SU-DHL-6 (cell line): ENCODE data around the gene SREBF1.

Experiments used
- H2AFZ ChIP-seq: fragments of 200-600 bp; sonication (generic); 2 replicates; pipeline ENCODE4 v1.6.1; 2014; ENCODE audit warnings: low read depth, mild to moderate bottlenecking, moderate library complexity, mixed read lengths, antibody characterized with exemption, low read length; ENCODE audit not compliant: severe bottlenecking
- H3F3A ChIP-seq: fragments of 200-600 bp; shearing (Covaris generic); 2 replicates; pipeline ENCODE4 v1.6.0; 2016; ENCODE audit warnings: antibody characterized with exemption, mild to moderate bottlenecking; ENCODE audit not compliant: insufficient read depth
- H3K27ac ChIP-seq: fragments of 200-600 bp; sonication (generic); 2 replicates; pipeline ENCODE4 v1.5.1; 2016; ENCODE audit warnings: low read depth, mild to moderate bottlenecking, low read length, moderate library complexity, mixed read lengths
- H3K27me3 ChIP-seq: fragments of 200-600 bp; sonication (generic), shearing (Covaris generic); 2 replicates; pipeline ENCODE4 v1.6.0; 2014; ENCODE audit warnings: mild to moderate bottlenecking, low read length
- H3K36me3 ChIP-seq: fragments of 200-600 bp; sonication (generic); 2 replicates; pipeline ENCODE4 v1.6.1; 2014; ENCODE audit warnings: mild to moderate bottlenecking, low read length, mixed read lengths
- H3K4me2 ChIP-seq: fragments of 300-600, 200-600 bp; shearing (Covaris generic), sonication (generic); 2 replicates; pipeline ENCODE4 v1.6.0; 2014; ENCODE audit warnings: low read length, low read depth, mild to moderate bottlenecking; ENCODE audit not compliant: poor library complexity, severe bottlenecking
- H3K4me3 ChIP-seq: fragments of 200-600 bp; sonication (generic); 2 replicates; pipeline ENCODE4 v1.5.1; 2014; ENCODE audit warnings: antibody characterized with exemption, low read length, mild to moderate bottlenecking, mixed read lengths; ENCODE audit not compliant: insufficient read depth, poor library complexity, severe bottlenecking
- H3K79me2 ChIP-seq: fragments of 200-600 bp; sonication (generic); 2 replicates; pipeline ENCODE4 v1.6.1; 2014; ENCODE audit warnings: mild to moderate bottlenecking, low read length, moderate library complexity; ENCODE audit not compliant: insufficient read depth
- H3K9ac ChIP-seq: fragments of 200-600 bp; sonication (generic); 2 replicates; pipeline ENCODE4 v1.7.0; 2014; ENCODE audit warnings: mild to moderate bottlenecking, low read length
- H3K9me2 ChIP-seq: fragments of 200-600 bp; sonication (generic); replicated peaks from 2 replicates; pipeline ENCODE4 v1.6.1; 2014; ENCODE audit warnings: low read length; ENCODE audit not compliant: insufficient read depth
- H3K9me3 ChIP-seq: fragments of 200-600 bp; sonication (generic); 2 replicates; pipeline ENCODE4 v1.6.1; 2014; ENCODE audit warnings: low read length, mixed read lengths; ENCODE audit not compliant: insufficient read depth
- H4K20me1 ChIP-seq: fragments of 200-600 bp; sonication (generic); 2 replicates; pipeline ENCODE4 v1.6.1; 2014; ENCODE audit warnings: low read depth, mild to moderate bottlenecking, antibody characterized with exemption, low read length, moderate library complexity, mixed read lengths
- CTCF ChIP-seq: fragments of 200-600 bp; sonication (generic); IDR thresholded peaks from one replicate; pipeline ENCODE4 v1.5.1; 2017; ENCODE audit warnings: antibody characterized with exemption, mild to moderate bottlenecking, low read length, moderate library complexity; ENCODE audit not compliant: insufficient read depth, poor library complexity, severe bottlenecking
- EZH2phosphoT487 ChIP-seq: fragments of 200-600 bp; sonication (generic), shearing (Covaris generic); conservative IDR thresholded peaks from 2 replicates; pipeline ENCODE4 v1.6.1; 2018; ENCODE audit warnings: mild to moderate bottlenecking, antibody characterized with exemption, low read length, moderate library complexity, mixed read lengths

SREBF1 gene

GRCh38 chr17:17826942-17827785, 9.6 kb downstream of the SREBF1 start:
- Histone ChIP-seq H3K79me2 (peaks cover 39% of the 10 kb centered on the region), H3K27me3 (no peaks in the 10 kb centered on the region), H3K27ac (no peak overlapping the region), H4K20me1 (no peaks in the 10 kb centered on the region), H3K9ac (no peak overlapping the region), H3K4me3 (no peak overlapping the region), H3K36me3 (no peaks in the 10 kb centered on the region), H2AFZ (no peak overlapping the region), H3K9me2 (no peaks in the 10 kb centered on the region), H3K9me3 (no peaks in the 10 kb centered on the region), H3K4me2 (no peak overlapping the region), H3F3A (peaks cover 4% of the 10 kb centered on the region; the same call in 1 of the 2 replicates)
- TF ChIP-seq EZH2phosphoT487 (no peak), CTCF (no peak)

DNA sequence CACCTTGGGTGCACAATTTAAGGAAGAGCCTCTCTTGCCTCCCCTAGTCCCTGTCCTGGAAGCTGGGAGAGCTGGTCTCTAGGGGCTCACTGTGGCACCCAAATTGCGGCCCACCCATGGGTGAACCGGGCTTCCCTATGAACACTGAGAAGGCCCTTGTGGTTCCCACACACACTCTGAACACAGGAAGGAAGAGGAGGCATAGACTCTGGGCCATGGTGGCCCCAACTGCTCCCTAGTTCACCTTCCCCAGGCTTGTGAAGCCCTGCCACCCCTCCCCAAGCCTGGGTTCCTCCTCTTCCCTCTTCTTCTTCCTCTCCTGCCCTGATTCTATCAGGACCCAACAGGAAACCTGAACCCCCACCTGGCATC, 10.5 kb downstream of the SREBF1 start:
- Histone ChIP-seq H3K36me3 (no peaks in the 10 kb centered on the region), H3K4me2 (no peak overlapping the region), H2AFZ (no peak overlapping the region), H3K27me3 (no peaks in the 10 kb centered on the region), H3K9me3 (no peaks in the 10 kb centered on the region), H3K4me3 (no peak overlapping the region), H3K9ac (no peak overlapping the region), H3K27ac (peak overlapping the region; percentile 26; the same call in 1 of the 2 replicates), H3K79me2 (peaks cover 39% of the 10 kb centered on the region), H3K9me2 (no peaks in the 10 kb centered on the region), H3F3A (peaks cover 4% of the 10 kb centered on the region; the same call in 1 of the 2 replicates), H4K20me1 (no peaks in the 10 kb centered on the region)
- no peak for TF ChIP-seq CTCF
- no peak for TF ChIP-seq EZH2phosphoT487

DNA sequence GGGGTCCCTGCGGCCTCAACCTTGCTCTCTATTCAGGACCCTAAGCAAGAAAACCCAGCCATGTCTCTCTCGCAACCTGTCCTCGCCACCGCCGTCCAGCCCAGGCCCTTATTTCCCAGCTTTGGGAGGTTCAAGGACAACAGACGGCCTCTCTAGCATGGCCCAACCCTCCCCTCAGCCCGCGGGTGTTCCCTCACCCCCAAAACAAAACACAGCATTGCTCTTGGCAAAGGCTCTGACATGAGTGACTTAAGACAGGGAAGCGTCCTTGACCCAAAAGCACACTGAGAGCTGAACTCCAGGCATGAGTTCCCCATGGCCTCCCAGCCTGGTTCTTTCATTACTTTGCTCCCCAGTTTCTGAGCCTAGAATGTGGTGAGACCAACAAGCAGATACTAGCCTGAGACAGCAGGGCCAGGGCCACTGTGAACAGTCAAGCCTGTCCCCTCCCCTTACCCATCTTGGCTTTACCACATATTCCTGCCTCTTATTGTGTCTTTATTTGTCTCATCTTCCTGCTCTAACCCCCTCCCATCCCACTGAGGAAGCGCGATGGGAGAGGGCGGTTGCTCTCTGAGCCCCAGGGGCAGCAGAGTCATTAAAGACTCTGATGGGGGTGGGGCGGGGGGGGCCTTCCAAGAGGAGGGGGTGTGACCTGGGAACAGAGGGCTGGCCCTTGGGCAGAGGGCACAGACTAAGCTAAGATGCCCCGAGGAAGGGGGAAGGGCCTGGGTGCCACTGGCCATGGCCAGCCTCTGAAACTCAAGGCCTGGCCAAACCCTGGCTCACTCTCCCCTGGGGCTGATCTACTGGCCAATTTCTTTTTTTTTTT, 11.8 kb downstream of the SREBF1 start:
- no peak overlapping the region for H3K4me3 ChIP-seq
- peaks cover 30% of the 10 kb centered on the region for H3K79me2 ChIP-seq
- H3K27me3 ChIP-seq: no peaks in the 10 kb centered on the region
- no peaks in the 10 kb centered on the region for H4K20me1 ChIP-seq
- H3K27ac ChIP-seq: peak overlapping the region; percentile 81
- no peaks in the 10 kb centered on the region for H3K9me2 ChIP-seq
- TF ChIP-seq EZH2phosphoT487 (no peak), CTCF (no peak)
- H3F3A ChIP-seq: peaks cover 4% of the 10 kb centered on the region; the same call in 1 of the 2 replicates
- H2AFZ ChIP-seq: no peak overlapping the region
- no peak overlapping the region for H3K9ac ChIP-seq
- H3K36me3 ChIP-seq: no peaks in the 10 kb centered on the region
- no peak overlapping the region for H3K4me2 ChIP-seq
- no peaks in the 10 kb centered on the region for H3K9me3 ChIP-seq
